Gastroesophageal sphincter (tissue), 4 donors: ENCODE data around the gene HADHA. TPM values are rescaled to one million over a fixed set of nuclear protein-coding genes. Genes with fewer than 3 reads are reported as not detected.

Experiments
- ATAC-seq: fragments of 150-250 bp; one replicate; pipeline ENCODE4 v1.9.1; 2016; ENCODE audit warnings: mild to moderate bottlenecking, moderate library complexity
- H3K27ac ChIP-seq, 4 donors: fragments of 200-600 bp; sonication (generic) in 3 of 4; 1 replicate in 3 of 4; 2 replicates in 1 of 4; pipeline ENCODE4 v1.5.1; 2016 to 2019
- H3K27me3 ChIP-seq: fragments of 200-600 bp; sonication (generic); one replicate; pipeline ENCODE4 v1.5.1; 2019
- H3K36me3 ChIP-seq, 2 donors: fragments of 200-600 bp; sonication (generic); one replicate each; pipeline ENCODE4 v1.5.1; 2019; ENCODE audit warnings: control low read depth in 1 of 2
- H3K4me1 ChIP-seq, 3 donors: fragments of 200-600 bp; sonication (generic); 1 replicate in 2 of 3; 2 replicates in 1 of 3; pipeline ENCODE4 v1.5.1; 2016 to 2019; ENCODE audit warnings: control low read depth in 2 of 3
- H3K4me3 ChIP-seq, 2 donors: fragments of 200-600 bp; sonication (generic); one replicate each; pipeline ENCODE4 v1.5.1; 2019; ENCODE audit warnings: mild to moderate bottlenecking in 1 of 2, moderate library complexity in 1 of 2
- H3K9me3 ChIP-seq, 3 donors: fragments of 200-600 bp; sonication (generic); one replicate each; pipeline ENCODE4 v1.5.1; 2017 to 2019; ENCODE audit warnings: control low read depth in 2 of 3
- CTCF ChIP-seq, 4 experiments: fragments of 200-600 bp in 2 of 4; fragments of 450-650 bp in 2 of 4; sonication (generic) in 1 of 4; IDR thresholded peaks; one replicate each; pipeline ENCODE4 v1.5.1; 2017 to 2019; ENCODE audit warnings: antibody characterized with exemption in 4 of 4, mild to moderate bottlenecking in 2 of 4, moderate library complexity in 2 of 4
- EP300 ChIP-seq: sonication (generic); formaldehyde crosslinking; IDR thresholded peaks from one replicate; pipeline ENCODE4 v1.6.1; 2017; ENCODE audit warnings: antibody characterized with exemption, mild to moderate bottlenecking
- POLR2A ChIP-seq, 2 donors: fragments of 450-650 bp; IDR thresholded peaks; one replicate each; pipeline ENCODE4 v1.6.1; 2017; ENCODE audit warnings: antibody characterized with exemption in 2 of 2, mild to moderate bottlenecking in 2 of 2, moderate library complexity in 1 of 2
- POLR2AphosphoS5 ChIP-seq: sonication (generic); formaldehyde crosslinking; IDR thresholded peaks from one replicate; pipeline ENCODE4 v1.6.1; 2017; ENCODE audit warnings: antibody characterized with exemption
- WGBS, 2 donors: methylation state at CpG; one replicate each; pipeline ENCODE4 v1.1.5; 2018; ENCODE audit warnings: low coverage in 1 of 2; 5-methylcytosine and 5-hydroxymethylcytosine counted together
- total RNA-seq, 4 donors: library from RNA; depleted of rRNA; stranded (reverse); fragments of >200 nt; gene quantifications; one replicate each; pipeline ENCODE4 v1.1.0, GENCODE V29; 2016

HADHA gene
- total RNA-seq, 4 donors from 2014 or later, result 154 to 277 (median 186) TPM

DNA sequence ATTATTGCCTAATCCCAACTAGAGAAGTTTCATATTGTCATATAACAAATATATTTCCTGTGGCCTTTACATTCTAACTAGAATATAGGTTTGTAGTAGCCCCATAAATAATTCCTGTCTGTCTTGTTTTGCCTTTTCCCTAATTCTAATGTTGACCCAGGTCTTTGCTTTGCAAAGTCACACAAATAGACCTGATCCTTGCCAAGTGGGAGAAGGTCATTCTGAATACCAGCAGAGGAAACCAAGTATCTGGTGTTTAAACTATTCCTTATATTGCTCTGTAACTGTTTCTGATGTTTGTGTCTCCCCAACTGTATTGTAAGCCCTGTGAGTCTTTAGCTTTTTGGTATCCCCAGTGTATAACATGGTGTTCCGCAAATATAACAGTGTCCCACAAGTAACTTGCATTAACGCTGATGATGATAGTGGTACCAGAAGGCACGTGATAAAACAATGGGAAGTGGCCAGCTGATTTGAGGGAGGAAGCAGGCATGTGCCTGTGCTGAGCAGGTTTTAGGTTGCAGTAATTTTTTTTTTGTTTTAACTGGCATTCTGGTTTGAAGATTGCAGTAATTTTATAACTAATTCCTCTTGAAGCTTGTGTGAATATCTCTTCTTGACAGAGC, 11.4 kb upstream of the HADHA start:
- peaks cover 0 to 56% of the 10 kb centered on the region in 2 donors for H3K36me3 ChIP-seq
- ATAC-seq, result no peak
- no peak overlapping the region for H3K4me3 ChIP-seq
- H3K9me3 ChIP-seq, result no peaks in the 10 kb centered on the region
- TF ChIP-seq POLR2A (IDR thresholded peaks at IDR 0.05), result no peak
- TF ChIP-seq POLR2AphosphoS5, result no peak
- no peak for TF ChIP-seq EP300
- no peak for TF ChIP-seq CTCF (IDR thresholded peaks at IDR 0.05)
- no peaks in the 10 kb centered on the region for H3K27me3 ChIP-seq
- H3K27ac ChIP-seq, result no peak overlapping the region
- 72 to 77% methylated on average over 3 of the region's 3 CpGs for WGBS, 2 donors
- H3K4me1 ChIP-seq, result peaks cover 5 to 53% (median 7%) of the 10 kb centered on the region in 3 donors

DNA sequence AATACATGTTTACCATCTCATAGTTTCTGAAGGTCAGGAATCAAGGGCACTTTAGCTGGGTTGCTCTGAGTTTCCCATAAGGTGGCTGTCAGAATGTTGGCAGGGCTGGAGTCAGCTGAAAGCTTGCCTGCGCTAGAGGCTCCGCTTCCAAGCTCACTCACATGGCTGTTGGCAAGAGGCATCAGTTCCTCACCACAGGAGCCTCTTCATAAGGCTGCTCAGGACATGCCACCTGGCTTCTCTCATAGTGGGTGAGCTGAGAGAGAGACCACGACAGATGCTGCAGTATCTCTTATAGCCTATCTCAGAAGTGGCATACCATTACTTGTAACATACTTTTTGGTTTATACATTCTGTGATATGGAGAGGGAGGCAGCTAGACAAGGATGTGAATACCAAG, 7.5 kb upstream of the HADHA start:
- Histone ChIP-seq H3K4me3 (no peak overlapping the region), H3K4me1 (peaks cover 7 to 92% (median 7%) of the 10 kb centered on the region in 3 donors), H3K27me3 (no peaks in the 10 kb centered on the region), H3K36me3 (peaks cover 0 to 16% of the 10 kb centered on the region in 2 donors), H3K9me3 (no peaks in the 10 kb centered on the region), H3K27ac (peak overlapping the region in 3 of 4 donors; percentile 47 to 72 (median 60))
- ATAC-seq, result peak; percentile 82
- 13 to 43% methylated on average over 1 to 2 of the region's 3 CpGs for WGBS, 2 donors
- TF ChIP-seq POLR2A (IDR thresholded peaks at IDR 0.05), result no peak
- TF ChIP-seq POLR2AphosphoS5, result peak; percentile 30
- no peak for TF ChIP-seq CTCF (IDR thresholded peaks at IDR 0.05)
- no peak for TF ChIP-seq EP300

DNA sequence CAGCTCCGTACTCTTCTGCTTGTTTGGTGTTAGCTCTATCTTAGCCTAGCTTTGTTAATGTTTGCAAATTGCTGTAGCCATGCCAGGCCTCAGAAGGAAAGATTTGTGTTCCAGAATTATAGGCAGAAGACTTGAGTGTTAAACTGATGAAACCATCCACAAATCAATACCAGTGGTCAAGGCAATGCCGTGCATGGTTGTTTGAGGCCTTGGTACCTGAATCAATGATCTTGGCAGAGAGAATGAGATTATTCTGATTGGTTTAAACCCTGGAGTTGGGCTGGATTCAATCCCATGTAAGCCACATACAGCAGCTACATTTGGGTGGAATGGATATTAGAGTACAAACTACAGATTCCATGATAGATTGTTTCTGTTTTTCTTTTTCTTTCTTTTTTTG, 5.2 kb upstream of the HADHA start:
- ATAC-seq, result no peak
- peaks cover 0 to 2% of the 10 kb centered on the region in 2 donors for H3K36me3 ChIP-seq
- H3K4me3 ChIP-seq, result no peak overlapping the region
- no peaks in the 10 kb centered on the region for H3K9me3 ChIP-seq
- WGBS, 2 donors, result 60 to 90% methylated on average over 2 of the region's 2 CpGs
- no peaks in the 10 kb centered on the region for H3K27me3 ChIP-seq
- peaks cover 7 to 91% (median 11%) of the 10 kb centered on the region in 3 donors for H3K4me1 ChIP-seq
- peak overlapping the region in 2 of 4 donors; percentile 6 to 29 for H3K27ac ChIP-seq
- no peak for TF ChIP-seq POLR2A (IDR thresholded peaks at IDR 0.05)
- TF ChIP-seq EP300, result no peak
- TF ChIP-seq POLR2AphosphoS5, result no peak
- TF ChIP-seq CTCF (IDR thresholded peaks at IDR 0.05), result no peak

- Histone ChIP-seq H3K27ac (peak overlapping the region in 3 of 4 donors; percentile 96 to 99 (median 97)), H3K27me3 (no peaks in the 10 kb centered on the region), H3K4me3 (peak overlapping the region in 1 of 2 donors; percentile 93), H3K4me1 (peaks cover 0 to 83% (median 23%) of the 10 kb centered on the region in 3 donors), H3K36me3 (no peaks in the 10 kb centered on the region), H3K9me3 (no peaks in the 10 kb centered on the region)
- 50 to 77% methylated on average over 3 to 9 of the region's 9 CpGs for WGBS, 2 donors
- ATAC-seq, result no peak
- TF ChIP-seq CTCF (IDR thresholded peaks at IDR 0.05) (no peak), POLR2AphosphoS5 (peak; percentile 14)
Observed at GRCh38 chr2:26246818-26247217, 2.4 kb upstream of the HADHA start.

DNA sequence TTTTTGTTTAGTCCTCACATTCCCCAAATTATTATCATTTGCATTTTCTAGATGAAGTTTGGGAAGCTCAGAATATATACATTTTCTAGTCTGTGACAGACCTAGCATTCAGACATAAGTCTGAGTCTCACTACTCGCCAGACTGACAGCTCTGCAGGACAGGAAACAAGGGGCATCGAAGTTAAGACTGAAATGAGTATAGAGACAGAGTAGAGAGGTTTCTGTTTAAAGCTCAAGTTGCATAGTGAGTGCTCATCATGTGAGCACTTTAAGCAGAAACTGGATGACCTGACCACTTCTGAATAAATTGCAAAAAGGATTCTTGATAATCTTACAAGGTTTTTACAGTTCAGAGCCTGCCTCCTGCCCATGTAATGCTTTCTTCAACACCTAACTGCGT, 1.4 kb upstream of the HADHA start:
- ATAC-seq, result no peak
- Histone ChIP-seq H3K4me3 (peak overlapping the region; percentile 65 to 93), H3K27ac (peak overlapping the region in 3 of 4 donors; percentile 96 to 99 (median 97)), H3K36me3 (no peaks in the 10 kb centered on the region), H3K27me3 (no peaks in the 10 kb centered on the region), H3K9me3 (no peaks in the 10 kb centered on the region), H3K4me1 (peaks cover 0 to 83% (median 21%) of the 10 kb centered on the region in 3 donors)
- WGBS, 2 donors, result 22 to 38% methylated on average over 1 to 3 of the region's 3 CpGs
- TF ChIP-seq EP300, result no peak
- TF ChIP-seq CTCF (IDR thresholded peaks at IDR 0.05), result no peak
- no peak for TF ChIP-seq POLR2A (IDR thresholded peaks at IDR 0.05)
- TF ChIP-seq POLR2AphosphoS5, result no peak
